ENCODE measurements around the gene PGM1.

The PGM1 gene

GRCh38 chr1:63593886-63594605 is 835 bp downstream of the PGM1 start:
- TF ChIP-seq CTCF (IDR thresholded peaks at IDR 0.05; ENCODE audit: insufficient read depth, low read length, poor library complexity, severe bottlenecking): no peak
- Histone ChIP-seq H3K36me3 (ENCODE audit: control insufficient read depth, insufficient read depth, low read length) (no peaks in the 10 kb centered on the region), H3K4me3 (replicated peaks; ENCODE audit: low read depth, low read length) (peak overlapping the region; percentile 94), H3K27me3 (replicated peaks; ENCODE audit: control insufficient read depth, insufficient read depth, low read length) (no peaks in the 10 kb centered on the region)
- no peak for DNase-seq (ENCODE audit: extremely low read depth, insufficient read length)

GRCh38 chr1:63595435-63595834 is 2.2 kb downstream of the PGM1 start:
- no peak overlapping the region for H3K4me3 ChIP-seq (replicated peaks; ENCODE audit: low read depth, low read length)

DNA sequence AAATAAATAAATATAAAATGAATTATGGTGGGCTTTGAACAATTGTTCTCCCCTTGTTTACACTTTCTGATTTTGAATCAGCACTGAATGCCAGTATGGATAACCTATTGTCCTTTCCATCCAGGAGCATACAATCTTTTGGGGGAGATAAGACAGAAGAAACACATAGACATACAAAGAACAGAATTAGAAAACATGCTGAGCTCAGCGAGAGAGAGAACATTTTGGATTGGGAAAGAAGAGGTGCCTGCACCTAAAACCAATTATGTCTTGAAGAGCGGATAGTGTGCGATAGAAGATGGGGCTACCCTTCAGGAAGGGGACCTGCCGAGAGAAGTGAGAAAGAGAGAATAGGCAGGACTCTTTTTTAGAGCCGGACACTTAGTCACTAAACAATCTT is 6.6 kb downstream of the PGM1 start:
- no peaks in the 10 kb centered on the region for H3K36me3 ChIP-seq (ENCODE audit: control insufficient read depth, insufficient read depth, low read length)
- no peaks in the 10 kb centered on the region for H3K27me3 ChIP-seq (replicated peaks; ENCODE audit: control insufficient read depth, insufficient read depth, low read length)
- H3K4me3 ChIP-seq (replicated peaks; ENCODE audit: low read depth, low read length): no peak overlapping the region
- TF ChIP-seq CTCF (IDR thresholded peaks at IDR 0.05; ENCODE audit: insufficient read depth, low read length, poor library complexity, severe bottlenecking): no peak
- no peak for DNase-seq (ENCODE audit: extremely low read depth, insufficient read length)

More at GRCh38 chr1:63595435-63595834, 2.2 kb downstream of the PGM1 start:
- TF ChIP-seq CTCF (IDR thresholded peaks at IDR 0.05; ENCODE audit: insufficient read depth, low read length, poor library complexity, severe bottlenecking): no peak
- Histone ChIP-seq H3K36me3 (ENCODE audit: control insufficient read depth, insufficient read depth, low read length) (no peaks in the 10 kb centered on the region), H3K27me3 (replicated peaks; ENCODE audit: control insufficient read depth, insufficient read depth, low read length) (no peaks in the 10 kb centered on the region)
- no peak for DNase-seq (ENCODE audit: extremely low read depth, insufficient read length)

GRCh38 chr1:63600248-63600647 is 7.0 kb downstream of the PGM1 start:
- DNase-seq (ENCODE audit: extremely low read depth, insufficient read length): no peak
- H3K36me3 ChIP-seq (ENCODE audit: control insufficient read depth, insufficient read depth, low read length): no peaks in the 10 kb centered on the region
- no peak overlapping the region for H3K4me3 ChIP-seq (replicated peaks; ENCODE audit: low read depth, low read length)
- TF ChIP-seq CTCF (IDR thresholded peaks at IDR 0.05; ENCODE audit: insufficient read depth, low read length, poor library complexity, severe bottlenecking): no peak
- H3K27me3 ChIP-seq (replicated peaks; ENCODE audit: control insufficient read depth, insufficient read depth, low read length): no peaks in the 10 kb centered on the region

DNA sequence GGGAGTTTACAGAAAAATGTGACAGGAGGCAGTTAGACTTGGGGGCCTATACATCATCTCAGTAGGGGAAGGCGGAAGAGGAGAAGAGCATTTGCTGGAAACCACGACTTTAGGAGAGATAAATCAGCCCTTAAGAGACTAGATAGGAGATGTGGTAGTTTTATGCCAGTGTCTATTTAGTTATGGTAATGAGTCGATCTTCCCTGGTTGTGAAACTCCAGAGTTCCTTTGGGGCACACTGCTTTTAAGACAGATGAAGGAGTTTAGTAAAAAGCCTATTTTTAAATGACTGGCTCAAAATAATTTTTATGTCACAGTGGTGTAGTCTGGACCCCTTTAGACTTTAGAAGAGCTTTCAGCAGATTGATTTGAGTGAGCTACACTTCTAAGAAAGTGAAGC is 7.8 kb downstream of the PGM1 start:
- H3K36me3 ChIP-seq (ENCODE audit: control insufficient read depth, insufficient read depth, low read length): no peaks in the 10 kb centered on the region
- no peak overlapping the region for H3K4me3 ChIP-seq (replicated peaks; ENCODE audit: low read depth, low read length)
- TF ChIP-seq CTCF (IDR thresholded peaks at IDR 0.05; ENCODE audit: insufficient read depth, low read length, poor library complexity, severe bottlenecking): no peak
- DNase-seq (ENCODE audit: extremely low read depth, insufficient read length): no peak
- H3K27me3 ChIP-seq (replicated peaks; ENCODE audit: control insufficient read depth, insufficient read depth, low read length): no peaks in the 10 kb centered on the region

DNA sequence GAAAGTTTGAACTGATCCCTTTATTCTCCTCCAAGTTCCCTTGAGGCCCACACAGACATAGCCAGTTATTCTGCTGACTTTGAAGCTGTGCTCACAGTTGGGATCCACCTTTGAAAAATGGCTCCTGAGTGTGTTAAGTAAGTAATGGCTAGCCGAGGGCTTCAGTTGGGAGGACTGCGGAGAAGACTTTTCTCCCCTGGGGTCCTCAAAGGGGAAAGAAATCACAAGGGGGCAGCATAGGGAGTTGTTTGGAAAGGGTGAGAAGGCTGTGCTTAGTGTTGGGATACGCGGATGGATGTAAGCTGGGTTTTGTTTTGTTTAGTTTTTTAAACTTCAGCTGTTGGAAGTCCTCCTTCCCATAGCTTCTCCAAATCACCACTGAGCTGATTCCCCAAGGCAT is 8.3 kb downstream of the PGM1 start:
- no peak for DNase-seq (ENCODE audit: extremely low read depth, insufficient read length)
- no peaks in the 10 kb centered on the region for H3K36me3 ChIP-seq (ENCODE audit: control insufficient read depth, insufficient read depth, low read length)
- H3K4me3 ChIP-seq (replicated peaks; ENCODE audit: low read depth, low read length): no peak overlapping the region
- TF ChIP-seq CTCF (IDR thresholded peaks at IDR 0.05; ENCODE audit: insufficient read depth, low read length, poor library complexity, severe bottlenecking): no peak
- H3K27me3 ChIP-seq (replicated peaks; ENCODE audit: control insufficient read depth, insufficient read depth, low read length): no peaks in the 10 kb centered on the region

Measured in GM06990 (cell line).